Chondrocyte (in vitro differentiated cells): Measurements from ENCODE around the gene DYNC1I1. TPM values are rescaled to one million over a fixed set of nuclear protein-coding genes. Genes with fewer than 3 reads are reported as not detected.

Experiments used
- DNase-seq: peaks from one replicate; pipeline ENCODE4 v3.0.0; 2021; ENCODE audit warnings: mixed read lengths, low spot score
- H3K27ac Mint-ChIP-seq: one replicate; pipeline ENCODE4 v1.8.0; 2021; ENCODE audit warnings: mild to moderate bottlenecking, moderate library complexity, mixed read lengths; ENCODE audit not compliant: unreplicated experiment
- H3K27me3 Mint-ChIP-seq: 2 replicates; pipeline ENCODE4 v1.8.0; 2021; ENCODE audit warnings: low read depth, mixed read lengths
- H3K36me3 Mint-ChIP-seq: 2 replicates; pipeline ENCODE4 v1.8.0; 2021; ENCODE audit warnings: low read depth, mixed read lengths
- H3K4me1 Mint-ChIP-seq: 2 replicates; pipeline ENCODE4 v1.8.0; 2021; ENCODE audit warnings: low read depth, mild to moderate bottlenecking, mixed read lengths
- H3K4me3 Mint-ChIP-seq: one replicate; pipeline ENCODE4 v1.8.0; 2021; ENCODE audit warnings: mild to moderate bottlenecking, moderate library complexity, mixed read lengths; ENCODE audit not compliant: unreplicated experiment
- H3K9me3 Mint-ChIP-seq: 2 replicates; pipeline ENCODE4 v1.8.0; 2021; ENCODE audit warnings: low read depth, mixed read lengths
- CTCF ChIP-seq: fragments of 200-600 bp; sonication (generic); IDR thresholded peaks from 2 replicates; pipeline ENCODE4 v1.5.0; 2021; ENCODE audit warnings: antibody characterized with exemption, mild to moderate bottlenecking, moderate library complexity
- total RNA-seq: library from RNA; stranded (reverse); gene quantifications from 3 replicates; pipeline ENCODE4 v1.2.1, GENCODE V29; 2021

The DYNC1I1 gene
- total RNA-seq, 1 donor from 2014 or later: 17.4 TPM

- peaks cover 17% of the 10 kb centered on the region for H3K4me1 Mint-ChIP-seq
- no peak for DNase-seq
- no peaks in the 10 kb centered on the region for H3K27me3 Mint-ChIP-seq
- H3K27ac Mint-ChIP-seq: no peak overlapping the region
- H3K36me3 Mint-ChIP-seq: peaks cover 5% of the 10 kb centered on the region
- TF ChIP-seq CTCF: no peak
- H3K9me3 Mint-ChIP-seq: no peaks in the 10 kb centered on the region
- H3K4me3 Mint-ChIP-seq: no peak overlapping the region
These were observed 143.4 kb downstream of the DYNC1I1 start for GRCh38 chr7:95915731-95916130.

GRCh38 chr7:95916573-95917297 is 144.4 kb downstream of the DYNC1I1 start:
- Mint-ChIP-seq H3K27me3 (no peaks in the 10 kb centered on the region), H3K9me3 (no peaks in the 10 kb centered on the region), H3K4me3 (peak overlapping the region; percentile 43)

GRCh38 chr7:95917634-95918033 is 145.3 kb downstream of the DYNC1I1 start:
- Mint-ChIP-seq H3K36me3 (peaks cover 1% of the 10 kb centered on the region), H3K9me3 (no peaks in the 10 kb centered on the region), H3K4me3 (no peak overlapping the region), H3K27ac (no peak overlapping the region), H3K27me3 (no peaks in the 10 kb centered on the region), H3K4me1 (peaks cover 22% of the 10 kb centered on the region)
- DNase-seq: no peak
- TF ChIP-seq CTCF: no peak

More at GRCh38 chr7:95916573-95917297, 144.4 kb downstream of the DYNC1I1 start:
- peak; percentile 98 for TF ChIP-seq CTCF
- no peak overlapping the region for H3K27ac Mint-ChIP-seq
- H3K4me1 Mint-ChIP-seq: peaks cover 22% of the 10 kb centered on the region
- DNase-seq: no peak
- H3K36me3 Mint-ChIP-seq: peaks cover 1% of the 10 kb centered on the region

- TF ChIP-seq CTCF: peak; percentile 55
- H3K9me3 Mint-ChIP-seq: no peaks in the 10 kb centered on the region
- no peak overlapping the region for H3K4me3 Mint-ChIP-seq
- peaks cover 1% of the 10 kb centered on the region for H3K36me3 Mint-ChIP-seq
- no peaks in the 10 kb centered on the region for H3K27me3 Mint-ChIP-seq
- no peak for DNase-seq
- H3K27ac Mint-ChIP-seq: no peak overlapping the region
- H3K4me1 Mint-ChIP-seq: peaks cover 17% of the 10 kb centered on the region
These were observed 147.2 kb downstream of the DYNC1I1 start for GRCh38 chr7:95919556-95919955.

- Mint-ChIP-seq H3K9me3 (no peaks in the 10 kb centered on the region), H3K27ac (no peak overlapping the region), H3K4me3 (no peak overlapping the region), H3K4me1 (peaks cover 14% of the 10 kb centered on the region), H3K36me3 (peaks cover 1% of the 10 kb centered on the region), H3K27me3 (no peaks in the 10 kb centered on the region)
- TF ChIP-seq CTCF: no peak
- DNase-seq: no peak
These were observed 149.2 kb downstream of the DYNC1I1 start for GRCh38 chr7:95921543-95921942.
